G401 (cell line): ENCODE measurements around the gene CCDC90B. TPM values are rescaled to one million over a fixed set of nuclear protein-coding genes. Genes with fewer than 3 reads are reported as not detected.
"Not testable (repeated sequence)": the region's sequence is repeated elsewhere in the genome, so short reads cannot be mapped to it uniquely, and the experiment has no call there.

Source experiments
- DNase-seq: peaks from one replicate; pipeline ENCODE4 v3.0.0-alpha.2; 2015; ENCODE audit warnings: low spot score
- in situ Hi-C: cut with HindIII; loops from 2 replicates; pipeline ENCODE4 v1.10.0; 2016; ENCODE audit warnings: low sequenced_read_pairs, mixed read lengths
- total RNA-seq: library from RNA; depleted of rRNA; stranded (reverse); fragments of >200 nt; shearing (Covaris generic); gene quantifications from 2 replicates; pipeline ENCODE4 v1.2.3, GENCODE V29; 2014

CCDC90B gene
- total RNA-seq, 1 experiment from 2014 or later, result 54.9 TPM

DNA sequence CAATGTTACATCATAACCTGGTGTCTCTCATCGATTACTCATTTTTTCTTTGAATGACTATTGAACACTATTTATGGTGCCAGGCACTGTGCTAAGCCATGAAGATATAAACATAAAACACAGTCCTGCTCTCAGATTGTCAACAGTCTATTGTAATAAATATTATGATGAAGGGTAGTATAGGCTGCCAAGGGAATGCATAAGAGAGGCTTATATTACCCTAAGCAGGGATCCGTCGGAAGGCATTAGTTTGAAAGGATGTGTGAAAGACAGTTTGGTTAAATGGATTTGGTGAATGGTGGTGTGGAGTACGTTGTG is 7.2 kb upstream of the CCDC90B start:
- no peak for DNase-seq
- in situ Hi-C loops, result no loop called here

DNA sequence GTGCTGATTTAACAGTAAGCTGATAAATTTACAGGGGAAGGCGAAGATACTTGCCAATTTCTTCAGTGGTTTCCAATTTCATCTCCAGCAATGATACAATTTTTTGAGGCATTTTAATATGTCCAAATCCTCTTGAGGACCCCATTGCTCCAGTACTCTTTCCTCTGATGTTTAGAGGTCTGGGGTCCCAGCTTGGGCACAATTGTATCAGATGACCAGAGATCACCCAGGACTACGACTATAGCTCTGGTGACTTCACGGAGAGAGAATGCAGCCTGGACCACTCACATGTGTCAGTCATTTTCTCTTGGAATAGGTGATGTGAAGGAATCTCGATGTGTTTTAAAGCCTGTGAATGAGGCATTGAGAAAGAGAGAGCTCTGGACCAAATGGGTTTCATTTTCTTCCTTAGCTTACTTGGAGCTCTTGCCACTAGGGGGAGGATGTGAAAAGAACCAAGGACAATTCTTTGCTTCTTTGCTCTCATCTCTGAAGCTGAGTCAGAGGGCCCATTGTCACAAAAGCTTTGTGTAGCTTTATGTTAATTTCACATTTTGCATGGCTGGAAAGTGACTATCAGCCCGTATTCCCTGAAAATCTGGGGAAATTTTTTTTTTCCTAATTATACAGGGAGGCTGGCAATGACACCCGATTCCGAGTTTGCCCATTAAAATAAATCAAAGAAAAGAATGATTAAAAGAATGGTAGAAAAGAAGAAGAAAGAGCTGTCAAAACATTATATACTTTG is 6.7 kb upstream of the CCDC90B start:
- DNase-seq, result peak; percentile 84
- in situ Hi-C loops, result no loop called here

DNA sequence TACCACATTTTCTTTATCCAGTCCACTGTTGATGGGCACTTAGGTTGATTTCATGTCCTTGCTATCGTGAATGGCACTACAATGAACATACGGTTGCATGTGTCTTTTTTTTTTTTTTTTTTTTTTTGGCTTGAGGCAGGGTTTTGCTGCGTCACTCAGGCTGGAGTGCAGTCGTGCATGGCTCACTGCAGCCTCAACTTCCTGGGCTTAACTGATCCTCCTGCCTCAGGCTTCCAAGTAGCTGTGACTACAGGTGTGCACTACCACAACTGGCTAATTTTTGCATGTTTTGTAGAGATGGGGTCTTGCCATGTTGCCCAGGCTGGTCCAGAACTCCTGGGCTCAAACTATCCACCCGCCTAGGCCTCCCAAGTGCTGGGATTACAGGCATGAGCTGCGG is 1.5 kb upstream of the CCDC90B start:
- in situ Hi-C loops, result no loop called here

DNA sequence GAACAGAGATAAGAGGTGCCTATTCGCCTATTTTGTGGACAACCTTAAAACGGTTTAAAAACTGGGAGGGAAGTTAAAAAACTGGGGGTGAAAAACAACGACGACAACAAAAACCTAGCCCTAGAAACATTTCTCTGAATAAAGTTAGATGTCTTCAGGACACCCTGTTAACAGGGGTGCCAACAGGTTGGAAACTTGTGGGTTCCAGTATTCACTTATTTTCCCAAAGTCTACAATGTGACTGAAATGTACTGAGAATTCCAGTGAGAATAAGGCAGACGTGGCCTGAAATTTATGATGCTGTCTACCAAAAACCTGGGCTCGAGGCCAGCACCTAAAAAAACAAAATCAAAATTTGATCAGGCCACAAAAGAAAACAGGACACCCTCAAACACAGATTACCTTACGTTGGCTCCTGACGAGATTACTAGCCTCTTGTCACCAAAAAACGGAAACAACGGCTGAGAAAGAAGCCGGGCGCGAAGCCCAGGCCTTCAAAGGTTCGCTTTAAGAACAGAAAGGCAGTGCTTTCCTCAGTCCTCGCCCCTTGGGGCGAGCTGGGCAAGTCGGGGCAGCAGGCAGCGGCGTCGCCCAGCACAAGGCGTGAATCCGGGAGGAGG is 906 bp downstream of the CCDC90B start:
- DNase-seq, result no peak
- in situ Hi-C loops, result no loop called here

More for the DNA sequence above, 1.5 kb upstream of the CCDC90B start:
- DNase-seq, result no peak

DNA sequence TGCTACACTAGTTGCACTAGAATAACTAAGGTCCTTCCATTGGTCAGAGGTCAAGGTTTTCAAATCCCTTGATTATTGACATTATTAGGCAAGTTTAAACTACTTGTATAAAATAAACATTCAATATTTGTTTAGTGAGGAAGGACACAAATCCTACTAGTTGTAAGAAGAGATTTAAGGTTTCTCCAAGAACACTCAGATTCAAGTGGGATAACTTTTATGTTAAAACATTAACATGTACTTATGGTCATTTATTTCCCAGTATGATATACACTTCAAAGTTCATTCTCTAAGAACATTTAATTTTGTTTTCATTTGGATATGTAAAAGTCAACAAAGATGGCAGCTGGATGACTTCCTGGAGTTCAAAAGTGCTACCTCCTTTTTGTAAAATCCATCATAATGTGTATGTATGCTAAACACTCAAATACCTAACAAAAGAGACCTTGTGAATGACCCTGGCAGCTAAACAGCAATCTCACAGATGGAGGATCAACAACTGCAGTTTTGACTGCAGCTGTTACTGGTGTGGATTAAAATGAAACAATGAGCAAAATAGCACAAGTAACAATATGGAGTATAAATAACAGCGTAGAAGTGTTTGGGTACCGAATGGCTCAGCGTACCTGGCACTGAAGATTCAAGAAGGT is 1.5 kb downstream of the CCDC90B start:
- in situ Hi-C loops, result no loop called here
- DNase-seq, result no peak

DNA sequence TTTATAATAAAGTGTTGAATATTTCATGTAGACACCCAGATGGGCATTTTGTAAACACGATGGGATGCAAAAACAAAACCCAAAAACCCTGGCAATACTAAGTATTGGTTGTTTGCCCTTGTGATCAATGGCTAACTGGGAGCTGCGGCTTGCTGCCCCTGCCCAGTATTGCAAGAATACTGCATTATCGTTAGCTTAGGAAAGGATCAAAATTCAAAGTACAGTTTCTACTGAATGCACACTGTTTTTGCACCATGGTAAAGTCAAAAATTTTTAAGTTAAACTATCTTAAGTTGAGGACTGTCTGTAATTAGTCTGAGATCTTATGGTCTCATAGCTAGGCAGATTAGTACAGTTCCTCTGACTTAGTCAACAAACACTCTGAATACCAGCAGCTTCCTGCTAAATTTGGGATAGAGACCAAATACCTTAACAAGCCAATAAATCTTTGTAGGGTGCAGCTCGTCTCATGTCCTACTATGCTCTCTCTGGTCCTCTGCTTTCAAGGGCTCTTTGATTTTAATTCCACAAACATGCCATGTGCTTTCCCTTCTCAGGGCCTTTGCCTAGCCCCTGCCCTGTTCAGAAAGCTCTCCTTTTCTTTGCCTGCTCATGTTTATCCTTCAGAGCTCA is 4.0 kb downstream of the CCDC90B start:
- in situ Hi-C loops, result no loop called here
- no peak for DNase-seq

DNA sequence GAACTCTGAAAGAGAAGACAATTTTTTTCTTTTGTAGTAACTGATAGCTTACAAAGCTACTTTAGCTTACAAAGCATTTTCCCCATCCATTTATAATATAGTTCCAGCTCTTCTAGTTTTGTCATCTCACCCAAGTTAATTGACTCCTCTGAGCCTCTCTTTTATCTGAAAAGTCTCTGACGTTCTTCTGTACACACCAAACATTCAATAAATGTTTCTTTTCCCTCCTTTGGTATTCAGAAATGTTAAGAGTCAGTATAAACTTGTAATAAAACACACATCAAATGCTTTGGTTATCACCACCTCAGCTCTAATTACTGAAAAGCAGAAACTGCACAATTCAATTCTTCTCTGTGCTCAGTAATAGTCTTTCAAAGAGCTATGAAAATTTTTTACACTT is 5.9 kb downstream of the CCDC90B start:
- in situ Hi-C loops, result no loop called here
- DNase-seq, result no peak

DNA sequence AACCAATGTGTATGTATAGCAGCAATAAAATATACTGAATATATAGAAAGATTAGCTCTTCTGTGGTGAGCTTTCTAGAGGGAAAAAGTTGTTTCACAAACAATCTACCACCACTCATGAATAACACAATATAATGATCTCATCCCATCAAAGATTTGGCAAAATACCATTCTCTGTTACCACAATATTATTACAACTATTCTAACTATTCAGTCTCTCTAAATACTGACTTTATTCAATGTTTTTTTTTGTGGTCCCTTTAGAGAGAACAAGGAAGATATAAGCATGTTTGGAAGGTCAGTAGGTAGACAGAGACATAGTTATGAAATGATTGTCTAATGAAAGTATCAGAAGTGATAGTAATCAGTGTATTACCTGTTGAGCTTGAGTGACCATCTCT is 7.8 kb downstream of the CCDC90B start:
- in situ Hi-C loops, result no loop called here
- DNase-seq, result no peak

DNA sequence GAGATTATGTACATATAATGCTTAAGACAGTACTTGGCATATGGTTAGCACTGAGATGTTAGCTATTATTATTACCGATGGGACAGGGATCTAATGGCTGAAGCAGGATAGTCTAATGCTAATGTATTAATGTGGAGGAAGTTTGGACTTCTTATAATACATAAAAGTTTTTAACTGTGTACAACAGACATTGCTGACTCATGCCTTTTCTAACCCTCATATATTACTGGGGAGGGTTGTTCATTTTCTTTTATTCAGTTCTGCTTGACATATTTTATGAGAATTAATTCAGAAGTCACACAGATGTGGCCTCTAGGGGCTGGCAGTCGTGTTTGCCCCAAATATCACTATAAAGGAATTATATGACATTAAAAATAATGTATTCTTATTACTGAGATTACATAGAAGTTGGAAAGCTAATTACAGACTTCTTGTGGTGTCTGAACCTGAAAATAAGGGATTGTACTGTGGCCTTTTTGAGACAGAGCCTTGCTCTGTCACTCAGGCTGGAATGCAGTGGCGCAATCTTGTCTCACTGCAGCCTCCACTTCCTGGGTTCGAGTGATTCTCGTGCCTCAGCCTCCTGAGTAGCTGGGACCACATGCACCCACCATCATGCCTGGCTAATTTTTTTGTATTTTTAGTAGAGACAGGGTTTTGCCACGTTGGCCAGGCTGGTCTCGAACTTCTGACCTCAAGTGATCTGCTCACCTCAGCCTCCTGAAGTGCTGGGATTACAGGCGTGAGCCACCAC is 10.1 kb downstream of the CCDC90B start:
- DNase-seq, result no peak
- in situ Hi-C loops, result no loop called here

DNA sequence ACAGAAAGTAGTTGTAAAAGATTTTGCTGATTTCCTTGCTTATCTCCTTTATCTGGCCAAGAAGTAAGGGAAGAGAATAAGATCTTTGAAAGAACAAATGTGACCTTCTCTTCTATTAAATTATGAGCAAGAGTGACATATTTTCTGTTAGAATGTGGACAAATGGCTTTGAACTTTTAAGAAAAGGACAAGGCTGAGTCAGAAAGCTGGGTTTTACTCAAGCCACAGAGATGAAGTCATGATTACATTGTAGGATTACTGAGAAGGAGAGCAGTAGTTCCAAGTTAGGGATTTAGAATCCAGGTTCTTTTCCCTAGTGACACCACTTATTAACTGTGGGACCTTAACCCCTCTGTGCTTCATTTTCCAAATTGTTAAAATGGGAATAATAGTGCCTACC is 13.5 kb downstream of the CCDC90B start:
- no peak for DNase-seq
- in situ Hi-C loops, result no loop called here

DNA sequence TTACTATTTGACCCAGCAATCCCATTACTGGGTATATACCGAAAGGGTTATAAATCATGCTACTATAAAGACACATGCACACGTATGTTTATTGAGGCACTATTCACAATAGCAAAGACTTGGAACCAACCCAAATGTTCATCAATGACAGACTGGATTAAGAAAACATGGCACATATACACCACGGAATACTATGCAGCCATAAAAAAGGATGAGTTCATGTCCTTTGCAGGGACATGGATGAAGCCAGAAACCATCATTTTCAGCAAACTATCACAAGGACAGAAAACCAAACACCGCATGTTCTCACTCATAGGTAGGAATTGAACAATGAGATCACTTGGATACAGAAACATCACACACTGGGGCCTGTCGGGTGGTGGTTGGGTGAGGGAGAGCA is 14.4 kb downstream of the CCDC90B start:
- DNase-seq, in situ Hi-C loops: not testable (repeated sequence)

DNA sequence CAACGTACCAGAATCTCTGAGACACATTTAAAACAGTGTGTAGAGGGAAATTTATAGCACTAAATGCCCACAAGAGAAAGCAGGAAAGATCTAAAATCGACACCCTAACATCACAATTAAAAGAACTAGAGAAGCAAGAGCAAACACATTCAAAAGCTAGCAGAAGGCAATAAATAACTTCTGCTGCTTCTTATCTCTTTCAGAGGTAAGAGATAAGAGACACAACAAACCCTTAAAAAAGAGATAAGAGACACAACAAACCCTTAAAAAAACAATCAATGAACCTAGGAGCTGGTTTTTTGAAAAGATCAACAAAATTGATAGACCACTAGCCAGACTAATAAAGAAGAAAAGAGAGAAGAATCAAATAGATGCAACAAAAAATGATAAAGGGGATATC is 17.1 kb downstream of the CCDC90B start:
- in situ Hi-C loops, DNase-seq: not testable (repeated sequence)

DNA sequence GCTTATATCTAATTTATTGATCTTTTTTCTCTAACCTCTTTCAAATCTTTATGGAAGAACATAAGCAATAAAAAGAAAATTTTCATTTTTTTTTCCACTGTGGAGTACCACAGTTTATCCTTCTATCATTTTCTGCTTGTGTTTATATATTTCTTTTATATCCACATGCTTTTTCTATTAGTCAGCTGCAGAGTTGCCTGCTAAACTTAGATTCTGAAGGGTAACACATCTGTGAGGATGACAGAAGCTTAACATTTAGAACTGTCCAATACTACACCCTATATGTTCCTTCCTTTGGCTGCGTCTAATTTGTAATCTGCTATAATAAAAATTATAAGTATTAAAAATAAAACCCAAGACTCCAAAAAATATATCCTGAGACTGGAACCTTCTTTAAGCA is 20.8 kb downstream of the CCDC90B start:
- DNase-seq, result no peak
- in situ Hi-C loops, result no loop called here

DNA sequence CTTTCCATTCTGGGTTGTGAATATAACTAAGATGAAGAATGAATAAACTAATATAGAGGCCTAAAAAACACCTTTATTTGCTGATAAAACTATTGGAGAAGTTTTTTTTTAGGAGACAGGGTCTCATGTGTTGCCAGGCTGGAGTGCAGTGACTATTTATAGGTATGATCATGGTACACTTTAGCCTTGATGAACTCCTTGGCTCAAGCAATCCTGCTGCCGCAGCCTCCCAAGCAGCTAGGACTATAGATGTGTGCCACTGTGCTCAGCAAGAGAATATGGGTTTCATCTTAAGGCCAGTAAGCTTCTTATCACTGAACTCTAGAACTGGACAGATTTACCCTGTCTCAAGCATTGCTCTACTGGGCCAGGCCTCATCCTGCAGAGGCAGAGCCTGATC is 26.6 kb downstream of the CCDC90B start:
- no peak for DNase-seq
- in situ Hi-C loops, result no loop called here

DNA sequence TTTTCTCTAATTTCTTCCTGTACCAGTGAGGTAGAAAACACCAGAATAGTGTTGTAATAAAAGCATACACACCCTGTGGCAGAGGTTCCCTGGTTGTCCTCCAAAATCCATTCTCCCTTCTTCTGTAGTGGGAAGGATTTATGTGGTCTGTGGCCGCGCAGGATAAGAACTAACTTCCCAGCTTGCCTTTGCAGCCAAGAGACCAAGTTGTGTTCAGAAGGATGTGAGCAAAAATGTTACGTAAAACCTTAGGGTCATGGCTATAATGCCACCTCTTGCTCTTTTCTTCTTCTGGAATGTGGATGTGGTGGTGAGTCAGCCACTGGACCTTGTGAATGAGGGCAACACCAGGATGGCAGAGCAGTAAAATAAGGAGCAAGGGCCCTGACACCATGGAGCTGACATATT is 28.4 kb downstream of the CCDC90B start:
- in situ Hi-C loops, result no loop called here
- no peak for DNase-seq

DNA sequence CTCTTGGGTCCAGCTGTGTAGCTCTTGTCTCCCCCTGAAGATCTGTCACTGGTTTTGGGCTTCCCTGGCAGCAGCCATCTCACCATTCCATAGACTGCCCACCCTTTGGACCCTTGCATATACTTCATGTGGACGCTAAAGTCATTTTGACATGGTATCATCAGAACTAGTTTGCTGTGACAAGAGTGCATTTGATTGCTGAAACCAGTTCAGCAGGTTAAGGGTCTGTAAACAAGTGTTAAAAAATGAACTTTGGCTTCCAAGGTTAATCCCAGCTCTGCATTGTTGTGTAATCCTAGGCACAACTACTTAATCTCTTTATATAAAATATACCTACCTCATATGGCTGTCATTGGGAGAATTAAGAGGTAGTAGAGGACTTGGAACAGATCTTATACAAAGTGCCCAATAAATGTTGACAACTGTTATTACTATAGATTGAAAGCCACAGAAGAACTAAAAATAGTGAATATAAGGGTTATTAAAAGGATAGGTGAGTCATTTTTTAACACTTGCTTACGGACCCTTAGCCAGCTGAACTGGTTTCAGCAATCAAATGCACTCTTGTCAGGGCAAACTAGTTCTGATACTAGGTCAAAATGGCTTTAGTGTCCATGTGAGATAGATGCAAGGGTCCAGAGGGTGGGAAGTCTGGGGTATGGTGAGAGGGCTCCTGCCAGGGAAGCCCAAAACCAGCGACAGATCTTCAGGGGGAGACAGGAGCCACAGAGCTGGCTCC is 29.4 kb downstream of the CCDC90B start:
- DNase-seq, result no peak
- in situ Hi-C loops, result no loop called here

DNA sequence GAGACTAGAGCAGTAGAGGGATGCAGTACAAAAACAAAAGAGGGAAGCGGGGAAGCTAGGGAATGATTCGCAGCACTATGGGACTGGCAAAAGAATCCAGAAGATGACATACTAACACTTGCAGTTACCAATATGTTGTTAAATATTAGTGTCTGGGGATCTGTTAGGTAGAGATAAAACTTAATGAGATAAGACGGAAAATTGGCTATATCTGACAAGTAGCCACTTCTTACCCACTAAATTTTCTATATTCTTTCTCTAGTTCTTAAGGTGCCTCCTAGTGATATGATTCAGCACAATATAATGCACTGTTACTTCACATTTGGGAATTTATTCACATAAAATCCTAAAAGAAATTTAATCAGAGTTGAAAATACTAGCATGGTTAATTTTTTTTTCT is 30.8 kb downstream of the CCDC90B start:
- in situ Hi-C loops, result no loop called here

DNA sequence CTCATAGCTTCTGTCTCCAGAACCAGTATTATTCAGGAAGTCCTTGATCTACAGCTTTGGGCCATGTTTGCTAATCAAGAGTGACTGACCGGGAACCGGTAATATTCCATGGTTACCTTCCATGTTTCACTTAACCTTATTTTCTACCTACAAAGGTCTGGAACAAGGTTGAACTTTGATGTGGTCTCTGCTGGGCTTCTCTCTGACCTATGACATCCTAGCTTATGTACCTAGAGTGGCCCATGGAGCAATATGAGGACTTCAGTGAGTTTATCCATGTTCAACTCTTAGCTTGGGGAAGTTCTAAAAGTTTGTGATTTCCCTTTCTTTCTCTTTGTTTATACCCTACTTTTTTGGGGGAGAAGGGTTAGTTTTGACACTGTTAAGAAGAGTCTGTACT is 33.2 kb downstream of the CCDC90B start:
- no peak for DNase-seq
- in situ Hi-C loops, result no loop called here

More for the DNA sequence above, 30.8 kb downstream of the CCDC90B start:
- no peak for DNase-seq

DNA sequence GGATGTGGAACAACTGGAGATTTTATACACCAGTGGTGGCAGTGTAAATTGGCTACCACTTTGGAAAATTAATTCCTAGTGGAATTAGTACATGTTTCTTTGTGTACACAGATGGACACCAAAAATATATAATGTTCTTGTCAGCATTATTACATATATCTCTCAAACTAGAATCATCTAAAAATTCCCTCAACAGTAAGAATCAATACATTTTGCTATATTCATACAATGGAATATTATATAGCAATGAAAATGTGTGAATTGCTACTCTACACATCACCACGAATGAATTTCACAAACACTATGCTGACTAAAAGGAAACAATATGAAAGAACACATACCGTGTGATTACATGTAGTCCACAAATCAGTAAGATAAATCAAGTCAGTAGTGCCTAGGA is 33.9 kb downstream of the CCDC90B start:
- in situ Hi-C loops, result no loop called here

More for the DNA sequence above, 33.9 kb downstream of the CCDC90B start:
- DNase-seq, result no peak
